GM23338 (cell line): ENCODE data around the gene ARID4B. TPM values are rescaled to one million over a fixed set of nuclear protein-coding genes. Genes with fewer than 3 reads are reported as not detected.

Experiments
- STAT1 ChIP-seq: IDR thresholded peaks from one replicate; pipeline ENCODE4 v1.6.1; 2016; ENCODE audit warnings: antibody characterized with exemption; ENCODE audit not compliant: unreplicated experiment
- polyA plus RNA-seq: library from polyadenylated mRNA; unstranded; fragments of >200 nt; fragmentation: Nextera tagmentation; extraction: Ambion mirVana; gene quantifications from 2 replicates; pipeline ENCODE4 v1.2.1, GENCODE V29; 2016
- total RNA-seq: library from RNA; depleted of rRNA; stranded (reverse); fragments of >200 nt; shearing (Covaris generic); gene quantifications from 2 replicates; pipeline ENCODE4 v1.2.3, GENCODE V29; 2014
- TF ChIP-seq, protein P1 (sequence below): fragments of 250-450 bp; sonication (Bioruptor Pico); IDR thresholded peaks from 2 replicates; pipeline ENCODE4 v1.5.0; 2020; ENCODE audit warnings: mild to moderate bottlenecking, moderate library complexity
- TF ChIP-seq, protein P2 (sequence below), 2 experiments: fragments of 200-600 bp in 1 of 2; sonication (generic) in 1 of 2; conservative IDR thresholded peaks; 2 replicates each; pipeline versions ENCODE4 v1.5.1 to v1.6.1; 2016 to 2017; ENCODE audit warnings: antibody characterized with exemption in 2 of 2, low read depth in 2 of 2, mild to moderate bottlenecking in 2 of 2, moderate library complexity in 1 of 2
- TF ChIP-seq, protein P3 (sequence below): IDR thresholded peaks from one replicate; pipeline ENCODE4 v1.6.1; 2018; ENCODE audit warnings: antibody characterized with exemption; ENCODE audit not compliant: unreplicated experiment

Gene ARID4B
- total and polyA plus RNA-seq, 2 experiments from 2014 or later: 25.1 to 59.8 TPM

DNA sequence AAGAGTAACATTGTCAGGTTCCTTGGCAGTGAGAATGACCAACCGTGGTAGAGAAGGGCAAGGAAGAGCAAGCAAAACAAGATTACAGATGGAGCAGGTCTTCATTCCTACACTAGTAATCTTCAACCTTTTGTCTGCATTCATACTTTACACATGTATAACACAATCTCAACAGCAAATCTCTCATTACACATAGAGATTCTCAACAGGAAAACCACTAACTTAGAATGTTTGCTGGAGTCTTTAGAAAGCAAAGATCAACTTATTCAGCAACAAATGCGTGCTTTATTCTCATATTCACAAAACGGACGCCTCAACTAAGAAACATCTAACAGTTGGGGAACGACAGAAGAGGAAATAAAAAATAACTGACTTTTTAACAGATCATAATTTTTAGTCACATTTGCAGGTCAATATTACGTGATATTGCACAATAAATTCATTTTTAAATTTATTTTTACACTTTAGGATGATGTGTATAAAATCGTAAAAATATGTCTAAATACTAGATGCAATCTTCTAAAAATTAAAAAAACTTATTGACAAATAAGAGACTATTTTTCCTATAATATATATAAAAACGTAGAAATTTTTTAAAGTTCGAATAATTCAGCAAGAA lies 82.9 kb downstream of the ARID4B start (continued):
- TF ChIP-seq, protein P1, sequence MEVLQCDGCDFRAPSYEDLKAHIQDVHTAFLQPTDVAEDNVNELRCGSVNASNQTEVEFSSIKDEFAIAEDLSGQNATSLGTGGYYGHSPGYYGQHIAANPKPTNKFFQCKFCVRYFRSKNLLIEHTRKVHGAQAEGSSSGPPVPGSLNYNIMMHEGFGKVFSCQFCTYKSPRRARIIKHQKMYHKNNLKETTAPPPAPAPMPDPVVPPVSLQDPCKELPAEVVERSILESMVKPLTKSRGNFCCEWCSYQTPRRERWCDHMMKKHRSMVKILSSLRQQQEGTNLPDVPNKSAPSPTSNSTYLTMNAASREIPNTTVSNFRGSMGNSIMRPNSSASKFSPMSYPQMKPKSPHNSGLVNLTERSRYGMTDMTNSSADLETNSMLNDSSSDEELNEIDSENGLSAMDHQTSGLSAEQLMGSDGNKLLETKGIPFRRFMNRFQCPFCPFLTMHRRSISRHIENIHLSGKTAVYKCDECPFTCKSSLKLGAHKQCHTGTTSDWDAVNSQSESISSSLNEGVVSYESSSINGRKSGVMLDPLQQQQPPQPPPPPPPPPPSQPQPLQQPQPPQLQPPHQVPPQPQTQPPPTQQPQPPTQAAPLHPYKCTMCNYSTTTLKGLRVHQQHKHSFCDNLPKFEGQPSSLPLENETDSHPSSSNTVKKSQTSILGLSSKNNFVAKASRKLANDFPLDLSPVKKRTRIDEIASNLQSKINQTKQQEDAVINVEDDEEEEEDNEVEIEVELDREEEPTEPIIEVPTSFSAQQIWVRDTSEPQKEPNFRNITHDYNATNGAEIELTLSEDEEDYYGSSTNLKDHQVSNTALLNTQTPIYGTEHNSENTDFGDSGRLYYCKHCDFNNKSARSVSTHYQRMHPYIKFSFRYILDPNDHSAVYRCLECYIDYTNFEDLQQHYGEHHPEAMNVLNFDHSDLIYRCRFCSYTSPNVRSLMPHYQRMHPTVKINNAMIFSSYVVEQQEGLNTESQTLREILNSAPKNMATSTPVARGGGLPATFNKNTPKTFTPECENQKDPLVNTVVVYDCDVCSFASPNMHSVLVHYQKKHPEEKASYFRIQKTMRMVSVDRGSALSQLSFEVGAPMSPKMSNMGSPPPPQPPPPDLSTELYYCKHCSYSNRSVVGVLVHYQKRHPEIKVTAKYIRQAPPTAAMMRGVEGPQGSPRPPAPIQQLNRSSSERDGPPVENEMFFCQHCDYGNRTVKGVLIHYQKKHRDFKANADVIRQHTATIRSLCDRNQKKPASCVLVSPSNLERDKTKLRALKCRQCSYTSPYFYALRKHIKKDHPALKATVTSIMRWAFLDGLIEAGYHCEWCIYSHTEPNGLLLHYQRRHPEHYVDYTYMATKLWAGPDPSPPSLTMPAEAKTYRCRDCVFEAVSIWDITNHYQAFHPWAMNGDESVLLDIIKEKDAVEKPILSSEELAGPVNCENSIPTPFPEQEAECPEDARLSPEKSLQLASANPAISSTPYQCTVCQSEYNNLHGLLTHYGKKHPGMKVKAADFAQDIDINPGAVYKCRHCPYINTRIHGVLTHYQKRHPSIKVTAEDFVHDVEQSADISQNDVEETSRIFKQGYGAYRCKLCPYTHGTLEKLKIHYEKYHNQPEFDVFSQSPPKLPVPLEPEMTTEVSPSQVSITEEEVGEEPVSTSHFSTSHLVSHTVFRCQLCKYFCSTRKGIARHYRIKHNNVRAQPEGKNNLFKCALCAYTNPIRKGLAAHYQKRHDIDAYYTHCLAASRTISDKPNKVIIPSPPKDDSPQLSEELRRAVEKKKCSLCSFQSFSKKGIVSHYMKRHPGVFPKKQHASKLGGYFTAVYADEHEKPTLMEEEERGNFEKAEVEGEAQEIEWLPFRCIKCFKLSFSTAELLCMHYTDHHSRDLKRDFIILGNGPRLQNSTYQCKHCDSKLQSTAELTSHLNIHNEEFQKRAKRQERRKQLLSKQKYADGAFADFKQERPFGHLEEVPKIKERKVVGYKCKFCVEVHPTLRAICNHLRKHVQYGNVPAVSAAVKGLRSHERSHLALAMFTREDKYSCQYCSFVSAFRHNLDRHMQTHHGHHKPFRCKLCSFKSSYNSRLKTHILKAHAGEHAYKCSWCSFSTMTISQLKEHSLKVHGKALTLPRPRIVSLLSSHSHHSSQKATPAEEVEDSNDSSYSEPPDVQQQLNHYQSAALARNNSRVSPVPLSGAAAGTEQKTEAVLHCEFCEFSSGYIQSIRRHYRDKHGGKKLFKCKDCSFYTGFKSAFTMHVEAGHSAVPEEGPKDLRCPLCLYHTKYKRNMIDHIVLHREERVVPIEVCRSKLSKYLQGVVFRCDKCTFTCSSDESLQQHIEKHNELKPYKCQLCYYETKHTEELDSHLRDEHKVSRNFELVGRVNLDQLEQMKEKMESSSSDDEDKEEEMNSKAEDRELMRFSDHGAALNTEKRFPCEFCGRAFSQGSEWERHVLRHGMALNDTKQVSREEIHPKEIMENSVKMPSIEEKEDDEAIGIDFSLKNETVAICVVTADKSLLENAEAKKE (CRISPR knock-in tag): no peak
- no peak for TF ChIP-seq STAT1
- TF ChIP-seq, protein P2, sequence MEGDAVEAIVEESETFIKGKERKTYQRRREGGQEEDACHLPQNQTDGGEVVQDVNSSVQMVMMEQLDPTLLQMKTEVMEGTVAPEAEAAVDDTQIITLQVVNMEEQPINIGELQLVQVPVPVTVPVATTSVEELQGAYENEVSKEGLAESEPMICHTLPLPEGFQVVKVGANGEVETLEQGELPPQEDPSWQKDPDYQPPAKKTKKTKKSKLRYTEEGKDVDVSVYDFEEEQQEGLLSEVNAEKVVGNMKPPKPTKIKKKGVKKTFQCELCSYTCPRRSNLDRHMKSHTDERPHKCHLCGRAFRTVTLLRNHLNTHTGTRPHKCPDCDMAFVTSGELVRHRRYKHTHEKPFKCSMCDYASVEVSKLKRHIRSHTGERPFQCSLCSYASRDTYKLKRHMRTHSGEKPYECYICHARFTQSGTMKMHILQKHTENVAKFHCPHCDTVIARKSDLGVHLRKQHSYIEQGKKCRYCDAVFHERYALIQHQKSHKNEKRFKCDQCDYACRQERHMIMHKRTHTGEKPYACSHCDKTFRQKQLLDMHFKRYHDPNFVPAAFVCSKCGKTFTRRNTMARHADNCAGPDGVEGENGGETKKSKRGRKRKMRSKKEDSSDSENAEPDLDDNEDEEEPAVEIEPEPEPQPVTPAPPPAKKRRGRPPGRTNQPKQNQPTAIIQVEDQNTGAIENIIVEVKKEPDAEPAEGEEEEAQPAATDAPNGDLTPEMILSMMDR (conservative IDR thresholded peaks at IDR 0.05; ENCODE audit: low read depth in 2 of 2): no peak
- TF ChIP-seq, protein P3, sequence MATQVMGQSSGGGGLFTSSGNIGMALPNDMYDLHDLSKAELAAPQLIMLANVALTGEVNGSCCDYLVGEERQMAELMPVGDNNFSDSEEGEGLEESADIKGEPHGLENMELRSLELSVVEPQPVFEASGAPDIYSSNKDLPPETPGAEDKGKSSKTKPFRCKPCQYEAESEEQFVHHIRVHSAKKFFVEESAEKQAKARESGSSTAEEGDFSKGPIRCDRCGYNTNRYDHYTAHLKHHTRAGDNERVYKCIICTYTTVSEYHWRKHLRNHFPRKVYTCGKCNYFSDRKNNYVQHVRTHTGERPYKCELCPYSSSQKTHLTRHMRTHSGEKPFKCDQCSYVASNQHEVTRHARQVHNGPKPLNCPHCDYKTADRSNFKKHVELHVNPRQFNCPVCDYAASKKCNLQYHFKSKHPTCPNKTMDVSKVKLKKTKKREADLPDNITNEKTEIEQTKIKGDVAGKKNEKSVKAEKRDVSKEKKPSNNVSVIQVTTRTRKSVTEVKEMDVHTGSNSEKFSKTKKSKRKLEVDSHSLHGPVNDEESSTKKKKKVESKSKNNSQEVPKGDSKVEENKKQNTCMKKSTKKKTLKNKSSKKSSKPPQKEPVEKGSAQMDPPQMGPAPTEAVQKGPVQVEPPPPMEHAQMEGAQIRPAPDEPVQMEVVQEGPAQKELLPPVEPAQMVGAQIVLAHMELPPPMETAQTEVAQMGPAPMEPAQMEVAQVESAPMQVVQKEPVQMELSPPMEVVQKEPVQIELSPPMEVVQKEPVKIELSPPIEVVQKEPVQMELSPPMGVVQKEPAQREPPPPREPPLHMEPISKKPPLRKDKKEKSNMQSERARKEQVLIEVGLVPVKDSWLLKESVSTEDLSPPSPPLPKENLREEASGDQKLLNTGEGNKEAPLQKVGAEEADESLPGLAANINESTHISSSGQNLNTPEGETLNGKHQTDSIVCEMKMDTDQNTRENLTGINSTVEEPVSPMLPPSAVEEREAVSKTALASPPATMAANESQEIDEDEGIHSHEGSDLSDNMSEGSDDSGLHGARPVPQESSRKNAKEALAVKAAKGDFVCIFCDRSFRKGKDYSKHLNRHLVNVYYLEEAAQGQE: no peak
